Stimulated activated CD8-positive, alpha-beta memory T cell treated with anti-CD3 and anti-CD28 coated beads, Interleukin-12 subunit alpha, Interleukin-12 subunit beta, amount 100 ng/mL, for 4 hours (primary cell): ENCODE measurements around the gene HSP90AB1.

Experiments used
- DNase-seq: peaks from one replicate; pipeline ENCODE4 v3.0.0-alpha.2; 2020; ENCODE audit warnings: low read depth

Gene HSP90AB1

GRCh38 chr6:44235891-44236516, 10.9 kb upstream of the HSP90AB1 start:
- DNase-seq: no peak

GRCh38 chr6:44237021-44237812, 9.7 kb upstream of the HSP90AB1 start:
- DNase-seq: peak; percentile 55

DNA sequence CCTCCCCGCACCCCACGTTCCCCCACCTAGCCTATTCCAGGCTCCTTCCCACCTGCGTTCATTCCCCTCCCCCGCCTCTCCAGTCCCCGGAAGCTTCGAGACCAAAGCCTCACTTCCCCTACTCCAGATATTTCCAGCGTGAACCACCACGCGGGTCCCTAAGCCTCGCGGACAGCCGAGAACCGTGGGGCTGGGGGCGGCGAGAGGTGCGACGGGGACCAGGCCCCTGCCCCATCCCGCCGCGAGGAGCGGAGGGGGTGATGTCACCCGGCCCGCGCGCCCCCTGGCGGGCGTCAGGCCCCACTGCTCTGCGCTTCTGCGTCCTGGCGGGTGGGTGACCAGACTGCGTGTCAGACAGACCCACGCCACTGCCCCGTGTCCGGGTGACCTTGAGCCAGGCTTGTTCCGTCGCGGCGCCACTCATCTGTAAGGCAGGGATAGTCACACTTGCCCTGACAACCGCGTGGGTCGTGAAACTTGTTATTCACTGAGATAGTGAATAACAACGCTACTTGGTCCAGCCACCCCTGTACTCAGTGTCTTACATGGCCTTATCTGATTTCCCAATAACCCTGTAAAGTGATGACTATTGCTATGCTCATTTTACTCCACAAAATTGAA, 9.0 kb upstream of the HSP90AB1 start:
- peak; percentile 68 for DNase-seq

GRCh38 chr6:44238687-44239350, 8.1 kb upstream of the HSP90AB1 start:
- no peak for DNase-seq

DNA sequence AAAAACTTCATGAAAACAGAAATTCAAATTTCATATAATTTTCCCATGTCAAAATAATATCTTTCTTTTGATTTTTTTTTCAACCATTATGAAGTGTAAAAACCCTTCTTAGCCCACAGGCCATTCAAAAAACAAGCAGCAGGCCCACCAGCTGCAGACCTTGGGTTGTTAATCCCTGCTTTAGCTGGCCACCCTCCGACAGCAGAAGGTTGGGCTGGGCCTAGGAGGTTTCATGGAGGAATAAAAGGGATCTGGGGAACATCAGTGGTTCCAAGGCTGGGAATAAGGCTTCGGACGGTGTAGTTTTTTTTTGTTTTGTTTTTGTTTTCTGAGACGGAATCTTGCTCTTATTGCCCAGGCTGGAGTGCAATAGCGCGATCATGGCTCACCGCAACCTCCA, 3.6 kb upstream of the HSP90AB1 start:
- DNase-seq: no peak

GRCh38 chr6:44245391-44245911, 1.4 kb upstream of the HSP90AB1 start:
- DNase-seq: no peak

DNA sequence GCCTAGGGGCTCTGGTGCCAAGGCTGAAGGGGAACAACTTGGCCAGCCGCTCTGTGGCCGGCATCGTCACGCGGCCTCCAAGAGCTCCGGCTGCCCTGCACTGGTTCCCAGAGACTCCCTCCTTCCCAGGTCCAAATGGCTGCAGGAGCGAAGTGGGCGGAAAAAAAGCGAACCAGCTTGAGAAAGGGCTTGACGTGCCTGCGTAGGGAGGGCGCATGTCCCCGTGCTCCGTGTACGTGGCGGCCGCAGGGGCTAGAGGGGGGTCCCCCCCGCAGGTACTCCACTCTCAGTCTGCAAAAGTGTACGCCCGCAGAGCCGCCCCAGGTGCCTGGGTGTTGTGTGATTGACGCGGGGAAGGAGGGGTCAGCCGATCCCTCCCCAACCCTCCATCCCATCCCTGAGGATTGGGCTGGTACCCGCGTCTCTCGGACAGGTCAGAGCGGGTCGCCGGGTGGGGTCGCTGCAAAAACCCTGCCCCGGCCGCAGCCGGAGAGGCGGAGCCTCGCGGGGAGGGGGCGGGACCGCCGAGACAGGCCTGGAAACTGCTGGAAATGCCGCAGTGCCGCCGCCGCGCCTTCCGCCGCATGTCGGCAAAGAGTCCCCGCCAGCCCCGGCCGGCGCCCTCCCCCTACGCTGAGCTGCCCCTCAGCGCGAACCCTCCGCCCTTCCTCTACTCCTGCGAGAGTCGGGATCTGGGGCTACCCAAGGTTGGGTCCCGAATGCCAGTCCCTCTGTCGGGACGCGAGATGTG, 814 bp upstream of the HSP90AB1 start:
- peak; percentile 82 for DNase-seq

DNA sequence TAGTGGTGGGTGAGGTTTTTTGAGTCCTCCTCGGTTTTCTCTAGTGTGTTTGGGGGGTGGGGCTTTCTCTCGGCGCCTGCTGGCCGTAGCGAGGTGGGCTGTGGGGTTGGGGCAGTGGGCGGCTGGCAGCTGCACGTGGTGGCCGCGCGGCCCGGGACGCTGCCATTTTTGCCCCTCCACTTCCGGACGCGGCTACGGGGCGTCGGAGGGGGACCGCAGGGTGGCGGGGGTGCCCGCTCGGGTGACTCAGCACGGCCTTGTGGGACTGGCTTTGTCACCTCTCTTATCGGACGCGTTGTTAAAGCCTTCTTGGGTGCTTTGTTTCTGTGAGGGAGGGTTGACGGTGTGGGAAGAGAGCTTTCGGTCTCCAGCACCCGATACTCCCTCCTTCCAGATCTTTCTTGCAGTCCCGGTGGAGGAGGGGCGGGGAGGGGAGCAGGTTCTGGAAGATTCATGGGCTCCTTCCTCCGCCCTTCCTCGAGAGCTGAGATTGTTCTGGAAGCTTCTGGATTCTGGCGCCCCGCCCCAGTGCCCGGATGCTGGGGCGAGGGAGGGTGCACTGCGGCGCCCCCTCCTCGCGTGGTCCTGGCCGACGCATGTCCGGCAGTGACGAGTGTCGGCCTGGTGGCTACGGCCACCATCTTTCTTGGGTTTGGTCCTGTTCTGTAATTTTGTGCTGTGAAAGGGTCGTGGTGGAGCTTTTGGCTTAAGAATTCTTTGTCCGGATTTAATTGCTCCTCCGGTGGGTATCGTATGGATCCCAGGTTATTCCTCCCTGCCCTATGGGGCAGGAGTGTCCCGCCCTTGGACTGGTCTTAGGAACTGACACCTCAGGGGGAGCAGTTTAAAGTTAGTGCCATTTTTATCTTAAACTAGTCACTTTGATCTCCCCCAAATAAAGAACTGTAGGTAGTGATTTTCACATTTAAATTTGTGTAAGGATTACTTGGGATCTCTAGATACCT, 719 bp downstream of the HSP90AB1 start:
- peak; percentile 89 for DNase-seq

DNA sequence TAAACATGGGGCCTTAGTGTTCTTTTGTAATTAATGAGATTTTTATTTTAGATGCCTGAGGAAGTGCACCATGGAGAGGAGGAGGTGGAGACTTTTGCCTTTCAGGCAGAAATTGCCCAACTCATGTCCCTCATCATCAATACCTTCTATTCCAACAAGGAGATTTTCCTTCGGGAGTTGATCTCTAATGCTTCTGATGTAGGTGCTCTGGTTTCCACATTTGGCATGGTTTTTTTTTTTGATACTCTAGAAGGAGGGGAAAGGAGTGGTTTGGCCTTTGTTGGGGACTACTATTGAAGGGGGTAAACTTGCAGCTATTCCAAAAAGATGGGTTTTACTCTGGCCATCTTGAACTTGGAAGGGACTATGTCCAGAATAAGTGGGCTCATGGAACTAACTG, 1.7 kb downstream of the HSP90AB1 start:
- no peak for DNase-seq

GRCh38 chr6:44249082-44249748, 2.3 kb downstream of the HSP90AB1 start:
- no peak for DNase-seq

DNA sequence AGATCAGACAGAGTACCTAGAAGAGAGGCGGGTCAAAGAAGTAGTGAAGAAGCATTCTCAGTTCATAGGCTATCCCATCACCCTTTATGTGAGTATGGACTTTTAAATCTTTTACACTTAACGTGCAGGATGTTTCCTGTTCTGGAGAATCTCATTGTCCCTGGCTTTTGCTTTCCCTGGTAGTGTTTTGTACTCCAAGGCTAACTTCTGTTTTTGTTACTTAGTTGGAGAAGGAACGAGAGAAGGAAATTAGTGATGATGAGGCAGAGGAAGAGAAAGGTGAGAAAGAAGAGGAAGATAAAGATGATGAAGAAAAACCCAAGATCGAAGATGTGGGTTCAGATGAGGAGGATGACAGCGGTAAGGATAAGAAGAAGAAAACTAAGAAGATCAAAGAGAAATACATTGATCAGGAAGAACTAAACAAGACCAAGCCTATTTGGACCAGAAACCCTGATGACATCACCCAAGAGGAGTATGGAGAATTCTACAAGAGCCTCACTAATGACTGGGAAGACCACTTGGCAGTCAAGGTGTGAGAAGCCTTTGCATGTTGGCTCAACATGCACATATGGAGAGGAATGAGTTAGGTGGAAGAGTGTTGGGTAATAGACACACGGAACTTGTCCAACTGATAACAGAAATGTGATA, 3.3 kb downstream of the HSP90AB1 start:
- DNase-seq: no peak

- no peak for DNase-seq
Measured at GRCh38 chr6:44250718-44251123, 3.8 kb downstream of the HSP90AB1 start.

DNA sequence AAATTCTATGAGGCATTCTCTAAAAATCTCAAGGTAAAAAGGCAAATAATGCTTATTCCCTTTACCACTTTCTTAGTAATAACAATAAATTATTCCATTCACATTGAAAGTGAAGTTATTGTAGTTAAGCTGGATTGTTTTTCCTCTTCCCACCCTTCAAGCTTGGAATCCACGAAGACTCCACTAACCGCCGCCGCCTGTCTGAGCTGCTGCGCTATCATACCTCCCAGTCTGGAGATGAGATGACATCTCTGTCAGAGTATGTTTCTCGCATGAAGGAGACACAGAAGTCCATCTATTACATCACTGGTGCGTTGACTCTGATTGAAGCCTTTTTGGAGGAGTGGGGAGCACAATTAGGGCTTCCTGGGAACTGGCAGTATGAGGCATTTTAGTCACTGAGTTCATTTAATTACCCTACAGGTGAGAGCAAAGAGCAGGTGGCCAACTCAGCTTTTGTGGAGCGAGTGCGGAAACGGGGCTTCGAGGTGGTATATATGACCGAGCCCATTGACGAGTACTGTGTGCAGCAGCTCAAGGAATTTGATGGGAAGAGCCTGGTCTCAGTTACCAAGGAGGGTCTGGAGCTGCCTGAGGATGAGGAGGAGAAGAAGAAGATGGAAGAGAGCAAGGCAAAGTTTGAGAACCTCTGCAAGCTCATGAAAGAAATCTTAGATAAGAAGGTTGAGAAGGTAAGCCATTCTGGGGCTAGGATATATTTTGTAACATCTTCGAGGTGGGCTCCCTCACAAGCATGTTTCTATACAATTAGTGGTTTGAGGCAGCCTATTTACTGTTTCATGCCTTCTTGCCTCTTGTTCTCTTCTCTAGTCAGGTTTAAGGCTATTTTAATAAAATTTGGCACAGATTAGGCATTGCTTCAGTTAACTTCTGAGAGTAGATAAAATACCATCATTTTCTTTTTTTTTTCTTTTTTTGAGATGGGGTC, 4.9 kb downstream of the HSP90AB1 start:
- DNase-seq: no peak

DNA sequence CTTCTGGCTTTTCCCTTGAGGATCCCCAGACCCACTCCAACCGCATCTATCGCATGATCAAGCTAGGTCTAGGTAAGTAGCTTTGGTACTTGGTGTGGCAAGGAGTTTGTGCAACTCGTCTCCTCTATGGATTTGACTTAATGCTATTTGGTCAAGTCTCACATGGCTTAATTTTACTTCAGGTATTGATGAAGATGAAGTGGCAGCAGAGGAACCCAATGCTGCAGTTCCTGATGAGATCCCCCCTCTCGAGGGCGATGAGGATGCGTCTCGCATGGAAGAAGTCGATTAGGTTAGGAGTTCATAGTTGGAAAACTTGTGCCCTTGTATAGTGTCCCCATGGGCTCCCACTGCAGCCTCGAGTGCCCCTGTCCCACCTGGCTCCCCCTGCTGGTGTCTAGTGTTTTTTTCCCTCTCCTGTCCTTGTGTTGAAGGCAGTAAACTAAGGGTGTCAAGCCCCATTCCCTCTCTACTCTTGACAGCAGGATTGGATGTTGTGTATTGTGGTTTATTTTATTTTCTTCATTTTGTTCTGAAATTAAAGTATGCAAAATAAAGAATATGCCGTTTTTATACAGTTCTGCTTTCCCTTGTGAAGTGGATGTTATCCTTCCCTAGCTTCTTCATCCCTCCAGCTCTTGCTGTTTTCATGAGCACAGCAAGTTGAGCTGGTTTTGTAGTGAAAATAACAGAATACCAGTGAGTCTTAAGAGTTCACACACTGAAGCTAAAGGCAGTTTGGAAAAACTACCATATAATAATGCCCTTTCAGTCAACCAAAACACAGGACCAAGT, 6.6 kb downstream of the HSP90AB1 start:
- no peak for DNase-seq

- no peak for DNase-seq
Measured at GRCh38 chr6:44254191-44255104, 7.5 kb downstream of the HSP90AB1 start.

- DNase-seq: no peak
Measured at GRCh38 chr6:44255105-44255808, 8.4 kb downstream of the HSP90AB1 start.
